ENCODE results near the gene CFAP57. TPM values are rescaled to one million over a fixed set of nuclear protein-coding genes. Genes with fewer than 3 reads are reported as not detected.
"Not testable (repeated sequence)": the region's sequence is repeated elsewhere in the genome, so short reads cannot be mapped to it uniquely, and the experiment has no call there.

CFAP57 gene
- polyA plus RNA-seq, 1 donor = 0.41 TPM

DNA sequence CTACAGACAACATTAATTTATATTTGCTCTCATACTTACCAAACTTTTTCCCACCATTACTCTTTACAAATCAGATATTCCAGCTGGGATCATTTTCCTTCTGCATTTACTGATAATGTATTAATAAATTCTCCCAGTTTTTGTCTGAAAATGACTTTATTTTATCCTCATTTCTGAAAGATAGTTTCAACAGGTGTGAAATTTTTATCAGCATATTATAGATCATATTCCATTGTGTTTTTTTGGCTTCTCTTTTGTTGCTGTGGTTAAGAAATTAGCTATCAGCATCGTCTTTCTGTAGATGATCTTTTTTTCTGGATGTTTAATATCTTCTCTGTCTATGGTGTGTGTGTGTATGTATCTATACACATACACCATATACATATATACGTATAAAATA is 2.7 kb downstream of the CFAP57 start:
- no peak for DNase-seq

DNA sequence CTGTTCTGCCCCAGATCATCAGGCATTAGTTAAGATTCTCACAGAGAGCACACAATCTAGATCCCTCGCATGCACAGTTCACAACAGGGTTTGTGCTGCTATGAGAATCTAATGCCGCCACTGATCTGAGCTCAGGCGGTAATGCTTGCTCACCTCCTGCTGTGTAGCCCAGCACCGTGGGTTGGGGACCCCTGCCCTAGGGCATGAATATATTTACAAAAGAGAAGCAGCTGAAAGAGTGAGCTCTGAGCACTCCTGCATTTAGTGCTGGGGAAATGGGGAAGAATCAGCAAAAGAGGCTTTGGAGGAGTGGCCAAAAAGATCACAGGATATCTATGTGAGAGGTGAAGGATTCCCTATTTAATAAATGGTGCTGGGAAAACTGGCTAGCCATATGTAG is 5.6 kb downstream of the CFAP57 start:
- no peak for DNase-seq

DNA sequence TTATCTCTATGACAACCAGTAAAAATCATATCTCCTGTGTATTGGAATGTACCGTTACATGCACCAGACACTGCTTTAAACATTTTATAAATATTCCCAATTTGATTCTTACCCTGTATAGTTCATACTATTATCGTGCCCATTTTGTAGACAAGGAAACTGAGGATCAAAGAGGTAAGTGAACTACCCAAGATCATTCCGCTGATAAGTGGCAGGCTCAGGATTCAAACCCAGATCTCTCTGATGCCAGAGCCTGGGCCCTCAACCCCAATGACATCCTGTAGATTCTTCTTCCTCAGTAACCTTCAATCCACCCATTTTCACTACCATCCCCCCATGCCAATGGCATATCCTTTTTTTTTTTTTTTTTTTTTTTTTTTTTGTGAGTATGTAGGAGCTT is 12.3 kb downstream of the CFAP57 start:
- no peak for DNase-seq

DNA sequence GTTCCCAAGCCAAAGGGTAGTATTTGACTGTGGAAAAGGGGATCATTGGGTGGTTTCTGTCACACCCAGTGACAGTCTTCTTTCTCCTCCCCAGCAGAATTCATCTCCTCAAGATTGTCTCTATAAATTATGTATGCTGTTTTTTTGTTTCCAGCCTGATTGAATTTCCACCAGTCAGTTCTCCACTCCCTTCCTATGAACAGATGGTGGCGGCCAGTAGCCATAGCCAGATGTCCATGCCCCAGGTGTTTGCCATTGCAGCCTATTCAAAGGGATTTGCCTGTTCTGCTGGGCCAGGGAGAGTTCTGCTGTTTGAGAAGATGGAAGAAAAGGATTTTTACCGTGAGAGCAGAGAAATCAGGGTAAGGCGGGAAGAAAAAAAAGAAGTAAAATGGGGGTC is 12.9 kb downstream of the CFAP57 start:
- DNase-seq = no peak

DNA sequence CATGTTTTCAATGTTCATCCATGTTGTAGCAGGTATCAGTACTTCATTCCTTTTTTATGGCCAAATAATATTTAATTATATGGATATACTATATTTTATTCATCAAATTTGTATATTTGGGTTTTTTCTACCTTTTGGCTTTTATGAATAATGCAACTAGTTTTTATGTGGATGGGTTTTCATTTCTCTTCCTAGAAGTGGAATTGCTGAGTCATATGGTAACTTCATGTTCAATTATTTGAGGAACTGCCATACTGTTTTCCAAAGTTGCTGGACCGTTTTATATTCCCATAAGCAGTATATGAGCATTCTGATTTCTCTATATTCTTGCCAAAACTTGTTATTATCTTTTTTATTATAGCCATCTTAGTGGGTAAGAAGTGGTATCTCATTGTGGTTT is 16.0 kb downstream of the CFAP57 start:
- DNase-seq = no peak

DNA sequence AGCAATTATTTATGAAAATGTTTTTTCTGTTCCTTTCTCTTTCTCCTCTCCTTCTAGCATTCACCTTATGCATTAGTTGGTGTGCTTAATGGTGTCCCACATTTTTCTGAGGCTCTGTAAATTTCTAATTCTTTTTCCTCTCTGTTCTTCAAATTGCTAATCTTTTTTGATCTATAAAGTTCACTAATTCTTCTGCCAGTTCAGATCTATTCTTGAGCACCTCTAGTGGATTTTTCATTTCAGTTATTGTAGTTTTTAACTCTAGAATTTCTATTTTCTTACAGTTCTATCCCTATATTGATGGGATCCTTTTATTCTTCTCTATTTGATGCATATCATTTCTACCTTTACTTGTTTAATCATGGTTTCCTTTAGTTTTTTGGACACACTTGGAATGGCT is 22.4 kb downstream of the CFAP57 start:
- DNase-seq = no peak

DNA sequence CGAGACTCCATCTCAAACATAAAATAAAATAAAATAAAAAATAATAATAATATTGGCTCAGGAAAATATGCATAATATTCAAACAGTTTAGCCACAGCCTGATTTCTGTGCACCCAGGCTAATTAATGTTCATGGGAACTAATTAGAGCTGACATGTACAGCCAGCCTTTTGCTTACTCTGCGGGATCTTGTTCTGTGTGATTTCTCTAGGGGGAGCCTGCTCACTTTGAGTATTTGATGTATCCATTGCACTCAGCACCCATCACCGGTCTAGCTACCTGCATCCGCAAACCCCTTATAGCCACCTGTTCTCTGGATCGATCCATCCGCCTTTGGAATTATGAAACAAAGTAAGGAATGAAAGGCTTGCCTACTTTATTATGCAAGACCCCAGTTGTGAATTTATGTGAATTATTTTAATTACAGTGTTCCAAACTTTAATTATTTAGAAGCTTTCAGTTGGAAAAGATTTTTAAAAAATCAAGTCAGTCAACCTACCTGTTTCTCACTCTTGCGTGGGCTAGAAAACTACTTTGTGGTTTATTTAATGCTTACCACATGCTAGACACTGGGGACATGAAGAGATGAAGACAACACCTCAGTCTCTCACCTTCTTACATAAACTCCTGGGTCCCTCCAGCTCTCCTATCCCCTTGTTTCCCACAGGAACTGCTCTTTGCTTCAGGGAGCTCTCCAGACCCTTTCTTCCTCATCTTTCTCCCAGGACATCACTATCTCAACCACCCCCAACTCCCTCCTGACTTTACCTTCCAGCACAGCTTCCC is 25.4 kb downstream of the CFAP57 start:
- DNase-seq = no peak

DNA sequence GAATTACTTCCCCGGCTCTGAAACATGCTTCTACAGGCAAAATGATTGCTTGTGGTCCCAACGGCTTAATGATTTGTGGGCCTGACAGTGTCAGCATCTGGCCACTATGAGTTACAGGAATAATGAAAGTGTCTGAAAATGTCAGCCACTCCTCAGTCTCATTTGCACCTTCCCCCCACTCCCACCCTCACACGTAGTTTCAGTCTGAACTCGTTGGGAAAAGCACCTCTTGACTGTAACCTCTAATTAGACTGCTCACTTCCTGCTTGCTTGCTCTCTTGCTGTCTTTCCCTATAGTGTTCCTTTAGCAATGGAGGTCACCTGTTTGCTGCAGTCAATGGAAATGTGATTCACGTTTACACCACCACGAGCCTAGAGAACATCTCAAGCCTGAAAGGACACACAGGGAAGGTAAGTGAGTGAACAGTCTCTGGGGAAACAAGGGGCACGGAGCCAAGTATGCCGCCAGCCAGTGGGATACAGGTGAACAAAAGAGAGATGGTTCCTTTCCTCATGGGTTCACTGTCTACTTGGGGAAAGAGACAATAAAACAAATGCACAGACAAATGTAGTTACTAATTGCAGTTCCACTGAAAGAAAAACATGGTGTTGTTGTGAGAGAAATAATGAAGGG is 27.1 kb downstream of the CFAP57 start:
- no peak for DNase-seq

DNA sequence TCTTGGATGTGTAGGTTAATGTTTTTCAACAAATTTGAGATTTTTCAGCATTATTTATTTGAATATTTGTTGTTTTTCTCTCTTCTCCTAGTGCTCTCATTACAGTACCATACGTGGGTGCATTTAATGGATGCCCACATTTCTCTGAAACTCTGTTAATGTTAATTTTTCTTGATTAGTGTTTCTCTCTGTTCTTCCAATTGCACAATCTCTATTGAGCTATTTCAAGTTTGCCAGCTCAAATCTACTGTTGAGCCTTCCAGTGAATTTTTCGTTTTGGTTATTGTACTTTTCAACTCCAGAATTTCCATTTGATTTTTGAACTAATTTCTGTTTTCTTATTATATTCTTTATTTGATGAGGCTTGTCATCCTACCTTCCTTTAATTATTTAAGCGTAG is 31.7 kb downstream of the CFAP57 start:
- no peak for DNase-seq

DNA sequence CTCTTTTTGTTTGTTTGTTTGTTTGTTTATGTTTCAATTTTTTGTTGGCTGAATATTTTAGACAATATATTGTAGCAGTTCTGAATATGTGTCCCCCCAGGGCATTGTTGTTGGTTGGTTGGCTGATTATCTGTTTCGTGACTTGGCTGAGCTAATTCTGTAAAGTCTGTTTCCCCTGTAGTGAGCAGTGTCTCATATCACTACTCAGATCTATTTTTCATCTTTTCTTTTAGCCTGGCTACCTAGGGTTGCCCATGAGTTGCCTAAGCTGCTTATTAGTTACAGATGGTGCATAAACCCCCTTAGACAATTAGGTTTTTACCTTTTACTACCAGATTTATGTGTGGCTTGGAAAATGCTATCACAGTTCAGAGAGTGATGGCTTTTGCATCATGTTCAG is 32.3 kb downstream of the CFAP57 start:
- no peak for DNase-seq

DNA sequence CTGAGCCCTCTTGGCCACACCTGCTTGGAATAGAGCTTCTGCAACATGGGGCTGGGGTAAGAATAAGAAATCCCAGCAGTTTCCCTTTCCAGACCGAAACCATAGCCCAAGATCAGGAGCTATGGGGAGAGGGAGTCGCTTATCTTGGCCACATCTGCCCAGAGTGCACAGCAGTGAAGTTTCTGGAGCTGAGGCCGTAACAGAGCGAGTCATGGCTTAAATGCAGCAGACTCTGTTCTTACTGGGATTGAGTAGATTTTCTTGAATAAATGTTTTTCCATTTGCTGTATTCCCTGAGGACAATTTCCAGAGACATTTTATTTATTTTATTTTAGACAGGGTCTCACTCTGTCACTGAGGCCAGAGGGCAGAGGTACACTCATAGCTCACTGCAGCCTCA is 33.5 kb downstream of the CFAP57 start:
- no peak for DNase-seq

DNA sequence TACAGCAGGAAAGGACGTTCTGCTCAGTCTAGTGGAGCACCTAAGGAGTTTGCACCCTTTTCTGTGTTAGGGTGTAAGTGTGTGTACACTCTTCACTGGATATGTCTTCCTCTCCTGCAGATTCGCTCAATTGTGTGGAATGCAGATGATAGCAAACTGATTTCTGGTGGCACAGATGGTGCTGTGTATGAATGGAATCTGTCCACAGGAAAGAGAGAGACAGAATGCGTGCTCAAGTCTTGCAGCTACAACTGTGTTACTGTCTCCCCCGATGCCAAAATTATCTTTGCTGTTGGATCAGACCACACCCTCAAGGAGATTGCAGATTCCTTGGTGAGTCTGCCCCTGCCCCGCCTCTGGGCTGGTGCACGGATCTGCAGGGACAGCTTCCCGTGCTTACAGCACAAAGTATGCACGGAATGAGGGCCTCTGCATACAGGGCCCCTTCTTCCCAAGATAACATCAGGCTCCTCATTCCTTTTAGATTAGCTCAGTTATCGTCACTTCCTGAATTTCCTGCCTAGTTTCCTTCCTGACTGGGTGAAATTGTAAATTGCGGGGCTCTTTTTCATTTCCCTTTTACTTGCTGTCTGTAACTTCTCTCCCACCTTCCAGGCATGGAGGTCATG is 34.6 kb downstream of the CFAP57 start:
- no peak for DNase-seq

DNA sequence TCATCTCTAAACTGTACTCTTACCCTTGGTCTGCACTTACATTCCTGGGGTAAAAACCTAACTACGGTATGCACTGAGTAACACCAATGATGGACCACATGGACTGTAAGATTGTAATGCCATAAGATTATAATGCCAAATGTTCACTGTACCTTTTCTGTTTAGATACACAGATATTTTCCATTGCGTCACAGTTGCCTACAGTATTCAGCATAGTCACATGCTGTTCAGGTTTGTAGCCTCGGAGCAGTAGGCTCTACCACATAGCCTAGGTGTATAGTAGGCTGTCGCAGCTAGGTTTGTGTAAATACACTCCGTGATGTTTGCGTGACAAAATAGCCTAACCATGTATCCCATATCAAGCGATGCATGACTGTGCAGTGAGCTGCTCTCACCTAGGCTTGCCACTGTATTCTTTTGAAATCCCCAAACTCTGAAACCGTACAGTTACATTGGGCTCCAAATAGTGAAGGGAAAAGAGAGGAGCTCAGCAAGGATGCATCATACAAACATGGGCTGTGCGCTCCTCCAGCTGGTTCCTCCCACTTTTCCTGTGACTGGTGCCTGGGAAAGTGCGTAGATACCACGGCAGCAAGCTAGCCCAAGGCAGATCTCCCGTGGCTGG is 35.2 kb downstream of the CFAP57 start:
- no peak for DNase-seq

DNA sequence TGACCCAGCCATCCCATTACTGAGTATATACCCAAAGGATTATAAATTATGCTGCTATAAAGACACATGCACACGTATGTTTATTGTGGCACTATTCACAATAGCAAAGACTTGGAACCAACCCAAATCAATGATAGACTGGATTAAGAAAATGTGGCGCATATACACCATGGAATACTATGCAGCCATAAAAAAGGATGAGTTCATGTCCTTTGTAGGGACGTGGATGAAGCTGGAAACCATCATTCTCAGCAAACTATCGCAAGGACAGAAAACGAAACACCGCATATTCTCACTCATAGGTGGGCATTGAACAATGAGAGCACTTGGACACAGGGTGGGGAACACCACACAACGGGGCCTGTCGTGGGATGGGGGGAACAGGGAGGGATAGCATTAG is 36.1 kb downstream of the CFAP57 start:
- not testable (repeated sequence) for DNase-seq

DNA sequence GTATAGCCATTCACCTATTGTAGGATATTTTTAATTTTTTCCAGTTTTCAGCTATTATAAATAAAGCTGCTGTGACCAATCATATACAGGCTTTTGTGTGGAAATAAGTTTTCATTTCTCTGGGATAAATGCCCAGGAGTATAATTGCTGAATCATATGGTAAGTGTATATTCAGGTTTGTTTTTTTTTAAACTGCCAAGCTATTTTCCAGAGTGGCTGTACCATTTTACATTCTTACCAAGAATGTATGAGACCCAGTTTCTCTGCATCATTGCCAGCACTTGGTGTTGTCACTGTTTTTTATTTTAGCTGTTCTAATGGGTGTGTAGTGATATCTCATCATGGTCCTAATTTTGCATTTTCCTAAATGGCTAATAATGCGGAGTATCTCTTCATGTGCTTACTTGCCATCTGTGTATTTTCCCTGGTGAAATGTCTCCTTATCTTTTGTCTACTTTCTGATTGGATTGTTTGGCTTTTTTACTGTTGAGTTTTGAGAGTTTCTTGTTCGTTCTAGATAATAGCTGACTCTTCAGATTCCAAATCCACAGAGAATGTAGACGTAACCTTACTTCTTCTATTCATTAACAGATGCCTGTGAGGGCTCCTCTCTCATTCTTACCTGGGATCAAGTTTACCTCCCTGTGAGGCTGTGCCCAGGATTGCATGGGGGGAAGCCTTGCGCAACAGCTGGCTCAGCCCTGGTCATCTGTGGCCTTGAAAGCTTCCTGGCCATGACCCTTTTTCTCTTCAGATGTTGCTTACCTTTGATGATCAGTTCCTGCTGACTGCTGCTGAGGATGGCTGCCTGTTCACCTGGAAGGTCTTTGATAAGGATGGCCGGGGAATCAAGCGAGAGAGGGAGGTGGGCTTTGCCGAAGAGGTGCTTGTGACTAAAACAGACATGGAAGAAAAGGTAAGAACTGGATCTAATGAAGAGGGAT is 42.6 kb downstream of the CFAP57 start:
- DNase-seq = no peak

DNA sequence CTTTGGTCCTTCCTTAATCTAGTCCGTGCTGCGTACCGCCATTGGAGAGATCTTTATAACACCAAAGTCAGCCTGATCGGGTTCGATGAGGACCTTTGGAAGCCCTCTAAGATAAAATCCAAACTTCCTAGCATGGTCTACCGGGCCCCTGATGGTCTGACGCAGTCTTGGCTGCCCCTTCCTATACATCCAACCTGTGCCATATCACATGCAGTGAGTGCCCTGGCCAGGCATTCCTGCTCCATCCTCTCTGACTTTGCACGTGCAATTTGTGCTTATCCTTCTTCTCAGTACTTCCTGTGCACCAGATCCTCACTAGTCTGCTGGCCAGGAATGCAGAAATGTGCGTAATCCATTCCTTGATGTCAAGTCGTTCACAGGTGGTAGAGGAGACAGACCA is 45.6 kb downstream of the CFAP57 start:
- DNase-seq = no peak

DNA sequence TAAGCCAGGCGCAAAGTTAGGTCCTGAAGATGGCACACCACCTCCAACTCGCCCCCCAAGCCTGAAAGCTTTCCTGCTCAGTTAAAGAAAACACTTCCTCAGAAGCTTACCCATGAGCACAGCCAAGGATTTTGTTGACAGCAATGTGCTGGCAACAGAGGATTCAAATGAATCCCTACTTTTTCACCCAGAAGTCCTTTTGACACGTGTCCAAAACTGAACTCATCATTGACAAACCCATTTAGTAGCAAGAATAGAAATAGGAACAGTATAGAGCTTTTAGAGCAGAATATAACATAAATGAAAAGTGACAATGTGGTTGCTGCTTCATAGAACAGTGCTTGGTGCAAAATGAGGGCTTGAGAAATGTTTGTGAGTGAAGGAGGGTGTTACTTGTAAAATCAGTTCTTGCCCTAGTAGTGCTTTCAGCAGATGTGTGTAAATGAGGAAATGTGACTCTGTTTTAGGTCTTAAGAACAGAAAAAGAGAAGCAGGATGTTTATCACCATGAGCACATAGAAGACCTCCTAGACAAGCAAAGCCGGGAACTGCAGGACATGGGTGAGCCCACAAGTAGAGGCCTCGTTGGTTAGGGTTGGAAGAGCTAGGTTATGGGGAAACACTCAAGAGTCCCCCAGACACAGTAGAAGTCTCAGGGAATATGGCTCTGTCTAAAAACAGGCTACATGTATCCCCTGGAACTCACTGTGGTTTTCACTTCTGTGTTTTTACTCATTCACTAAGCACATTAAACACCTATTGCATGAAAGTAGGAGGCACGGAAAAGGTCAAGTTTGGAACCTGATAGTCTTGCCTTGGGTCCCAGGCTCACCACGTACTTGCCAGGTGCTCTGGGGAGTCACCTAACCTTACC is 49.0 kb downstream of the CFAP57 start:
- no peak for DNase-seq

DNA sequence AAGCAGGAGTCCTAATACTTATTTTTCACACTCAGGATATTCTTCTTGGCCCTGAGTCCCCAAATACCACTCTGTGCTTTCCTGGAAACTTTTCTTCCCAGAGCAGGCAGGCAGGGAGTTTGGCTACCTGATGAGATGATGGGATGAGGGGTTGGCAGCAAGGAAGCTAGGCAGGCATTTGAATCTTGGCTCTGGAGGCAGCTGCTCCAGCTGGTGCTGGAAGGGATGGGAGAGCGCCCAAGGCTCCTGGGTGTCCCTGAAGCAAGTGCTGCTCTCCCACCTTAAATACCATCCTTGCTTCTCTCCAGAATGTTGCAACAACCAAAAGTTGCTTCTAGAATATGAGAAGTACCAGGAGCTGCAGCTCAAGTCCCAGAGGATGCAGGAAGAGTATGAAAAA is 49.7 kb downstream of the CFAP57 start:
- no peak for DNase-seq

DNA sequence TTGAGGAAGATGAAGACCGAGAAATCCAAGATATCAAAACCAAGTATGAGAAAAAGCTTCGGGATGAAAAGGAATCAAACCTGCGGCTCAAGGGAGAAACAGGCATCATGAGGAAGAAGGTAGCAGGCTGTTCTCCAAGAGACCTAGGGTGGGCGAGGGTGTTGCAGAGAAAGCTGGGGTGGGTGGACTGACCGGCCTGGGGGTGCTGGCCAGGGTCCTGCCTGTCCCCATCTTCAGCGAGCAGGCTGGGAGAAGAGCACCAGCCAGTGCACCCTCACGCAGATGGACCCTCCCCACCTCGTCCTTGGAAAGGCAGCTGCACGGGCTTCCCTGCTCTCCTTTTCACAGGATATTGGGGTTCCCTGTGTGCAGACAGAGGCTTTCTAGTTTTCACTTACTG is 50.7 kb downstream of the CFAP57 start:
- no peak for DNase-seq

DNA sequence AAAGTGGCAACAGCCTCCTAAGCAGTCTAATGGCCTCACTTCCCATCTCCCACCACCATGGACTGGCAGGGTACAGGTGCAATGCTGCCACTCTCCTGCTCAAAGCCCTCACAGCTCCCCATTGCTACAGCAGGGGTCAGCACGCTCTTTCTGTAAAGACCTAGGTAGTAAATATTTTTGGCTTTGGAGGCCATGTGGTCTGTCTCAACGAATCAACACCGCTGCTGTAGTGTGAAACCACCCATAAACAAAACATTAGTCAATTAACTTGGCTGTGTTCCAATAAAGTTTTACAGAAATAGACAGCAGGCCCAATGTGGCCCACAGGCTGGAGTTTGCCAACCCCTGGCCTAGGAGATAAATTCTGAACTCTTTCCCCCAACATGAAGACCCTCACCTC is 53.0 kb downstream of the CFAP57 start:
- DNase-seq = no peak

DNA sequence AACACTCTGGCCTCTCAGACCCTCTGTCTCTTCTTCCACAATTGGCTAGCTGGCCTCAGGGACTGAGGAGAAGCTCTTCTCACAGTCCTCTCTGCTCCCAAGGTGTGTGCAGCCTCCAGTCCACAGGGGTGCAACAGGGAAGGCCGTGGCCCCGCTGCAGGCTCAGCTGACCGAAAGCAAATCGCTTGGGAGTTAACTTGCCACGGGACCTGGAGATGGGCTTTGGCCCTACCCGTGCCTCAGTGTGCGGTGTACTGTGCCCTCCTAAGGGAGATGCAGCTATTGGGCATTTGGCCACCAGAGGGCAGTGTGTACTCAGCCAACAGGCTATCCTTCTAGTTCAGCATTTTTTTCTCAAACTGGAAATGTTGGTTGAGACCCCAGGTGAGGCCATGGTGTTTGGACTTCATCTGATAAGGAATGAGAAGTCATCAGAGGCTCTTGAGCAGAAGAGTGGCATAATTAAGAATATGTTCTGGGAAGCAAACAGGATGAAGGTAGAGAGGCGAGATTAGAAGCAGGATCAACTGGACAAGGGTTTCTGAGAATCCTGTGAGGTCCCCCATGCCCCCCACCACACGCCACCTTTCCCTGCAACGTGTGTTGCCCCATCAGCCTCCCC is 55.1 kb downstream of the CFAP57 start:
- peak; percentile 82 for DNase-seq
